GM21360 (cell line): ENCODE data around the gene SH2D4B.
A peak's percentile ranks its signal among the peaks of the same experiment; 100 is the strongest.

Source experiments
- ATAC-seq: cut with Tn5 transposase; IDR thresholded peaks from one replicate; pipeline ENCODE4 v1.9.1; 2021; ENCODE audit warnings: mild to moderate bottlenecking, moderate library complexity; ENCODE audit not compliant: unreplicated experiment

The SH2D4B gene

DNA sequence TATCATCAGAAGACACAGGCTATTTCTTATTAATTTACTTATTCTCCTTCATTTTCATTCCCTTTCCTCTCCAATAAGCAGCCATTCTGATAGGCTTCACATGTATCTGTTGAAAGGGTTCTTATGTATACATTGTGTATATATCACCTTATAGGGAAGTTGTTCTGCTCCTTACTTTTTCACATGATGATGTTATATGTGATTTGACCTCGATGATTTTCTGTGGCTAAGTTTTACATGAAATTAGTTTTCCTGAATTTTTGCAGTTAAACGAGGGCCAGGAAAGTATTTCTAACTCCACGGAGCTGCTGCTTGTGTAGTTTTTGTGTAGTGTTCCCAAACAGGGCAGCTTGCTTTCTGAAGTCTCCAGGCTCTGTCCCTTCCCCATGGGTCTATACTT is 84.5 kb downstream of the SH2D4B start:
- ATAC-seq: no peak

GRCh38 chr10:80630324-80630723 is 92.6 kb downstream of the SH2D4B start:
- ATAC-seq: no peak

- ATAC-seq: no peak
Measured at GRCh38 chr10:80632742-80633141, 95.0 kb downstream of the SH2D4B start.

DNA sequence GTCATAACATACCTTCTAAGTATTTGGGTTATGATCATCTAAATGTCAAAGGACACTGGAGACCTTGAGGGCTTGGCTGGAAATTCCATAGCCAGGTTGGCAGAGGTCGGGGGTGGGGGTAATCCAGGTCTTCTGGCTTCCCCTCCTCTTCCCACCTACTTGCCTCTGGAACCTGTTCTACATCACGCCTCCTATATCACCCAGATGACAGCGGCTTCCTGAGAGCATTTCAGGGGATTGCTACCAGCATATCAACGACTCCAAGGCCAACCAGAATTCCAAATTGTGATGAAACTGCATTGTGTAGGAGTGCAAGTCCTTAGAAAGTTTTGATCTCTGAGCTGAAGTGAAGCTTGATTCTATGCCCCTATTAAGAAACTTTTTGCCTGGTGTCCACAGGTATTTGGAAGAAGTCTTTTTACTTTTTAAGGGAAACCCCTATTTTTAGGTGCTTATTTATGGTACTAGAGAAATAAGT is 95.7 kb downstream of the SH2D4B start:
- no peak for ATAC-seq

- ATAC-seq: no peak
Measured at GRCh38 chr10:80633910-80634309, 96.2 kb downstream of the SH2D4B start.

DNA sequence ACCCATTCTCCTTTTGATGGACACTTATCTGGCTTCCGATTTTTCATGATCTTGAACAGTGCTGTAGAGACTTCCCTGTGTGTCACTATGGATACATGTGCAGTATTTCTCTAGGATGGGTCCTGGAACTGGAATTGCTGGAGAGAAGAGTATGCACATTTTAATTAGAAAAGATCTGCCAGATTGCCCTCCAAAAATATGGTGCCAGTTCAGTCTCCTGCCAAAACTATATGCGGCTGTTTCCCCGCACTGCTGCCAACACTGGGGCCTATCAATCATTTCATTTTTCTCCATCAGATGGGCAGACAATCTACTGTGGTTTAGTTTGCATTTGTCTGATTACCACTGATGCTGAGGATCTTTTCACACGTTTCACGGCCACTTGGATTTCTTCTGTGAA is 105.0 kb downstream of the SH2D4B start:
- no peak for ATAC-seq

GRCh38 chr10:80646366-80646765 is 108.7 kb downstream of the SH2D4B start:
- ATAC-seq: no peak

- ATAC-seq: no peak
Measured at GRCh38 chr10:80647173-80647833, 109.6 kb downstream of the SH2D4B start.

GRCh38 chr10:80648106-80648505 is 110.4 kb downstream of the SH2D4B start:
- no peak for ATAC-seq

GRCh38 chr10:80649183-80649582 is 111.5 kb downstream of the SH2D4B start:
- ATAC-seq: no peak

DNA sequence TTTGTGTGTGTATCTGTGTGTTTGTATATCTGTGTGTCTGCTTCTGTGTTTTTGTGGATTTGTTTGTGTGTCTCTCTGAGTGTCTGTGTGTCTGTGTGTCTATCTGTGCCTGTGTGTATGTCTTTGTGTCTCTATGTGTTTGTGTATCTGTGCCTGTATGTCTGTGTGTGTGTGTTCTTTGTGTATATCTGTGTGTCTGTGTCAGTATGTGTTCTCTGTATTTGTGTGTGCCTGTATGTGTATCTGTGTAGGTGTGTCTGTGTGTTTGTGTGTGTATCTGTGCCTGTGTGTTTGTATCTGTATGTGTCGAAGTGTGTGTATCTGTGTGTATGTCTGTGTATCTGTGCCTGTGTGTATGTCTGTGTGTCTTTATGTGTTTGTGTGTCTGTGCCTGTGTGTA is 118.2 kb downstream of the SH2D4B start:
- ATAC-seq: no peak

DNA sequence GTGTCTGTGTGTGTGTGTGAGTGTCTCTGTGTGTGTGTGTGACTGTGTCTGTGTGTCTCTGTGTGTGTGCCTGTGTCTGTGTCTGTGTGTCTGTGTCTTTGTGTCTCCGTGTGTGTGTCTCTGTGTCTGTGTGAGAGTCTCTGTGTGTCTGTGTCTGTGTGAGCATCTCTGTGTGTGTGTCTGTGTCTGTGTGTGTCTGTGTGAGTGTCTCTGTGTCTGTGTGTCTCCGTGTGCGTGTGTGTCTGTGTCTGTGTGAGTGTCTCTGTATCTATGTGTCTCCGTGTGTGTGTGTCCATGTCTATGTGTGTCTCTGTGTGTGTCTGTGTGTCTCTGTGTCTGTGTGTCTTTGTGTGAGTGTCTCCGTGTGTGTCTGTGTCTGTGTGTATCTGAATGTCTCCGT is 120.4 kb downstream of the SH2D4B start:
- no peak for ATAC-seq

DNA sequence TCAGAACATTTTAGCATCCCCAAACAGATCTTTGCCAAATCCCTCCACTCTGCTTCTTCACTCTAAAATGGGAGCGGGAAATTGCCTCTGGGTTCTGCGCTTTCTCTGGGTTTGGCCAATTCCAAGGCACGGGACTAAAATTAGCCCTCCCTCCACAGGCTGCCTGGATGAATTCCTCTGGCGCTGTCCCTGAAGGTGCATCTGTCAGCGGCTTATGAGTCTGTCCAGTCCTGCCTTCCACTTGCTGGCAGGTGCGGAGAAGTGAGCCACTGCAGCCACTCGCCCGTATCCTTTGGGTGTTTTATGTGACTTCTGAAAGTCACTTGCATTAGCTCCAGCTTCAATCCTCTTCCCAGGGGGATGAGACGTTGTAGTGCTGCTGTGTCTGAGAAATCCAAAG is 121.6 kb downstream of the SH2D4B start:
- ATAC-seq: no peak

GRCh38 chr10:80660266-80660665 is 122.6 kb downstream of the SH2D4B start:
- no peak for ATAC-seq

- ATAC-seq: no peak
Measured at GRCh38 chr10:80660736-80661135, 123.0 kb downstream of the SH2D4B start.

GRCh38 chr10:80661526-80661925 is 123.8 kb downstream of the SH2D4B start:
- no peak for ATAC-seq

DNA sequence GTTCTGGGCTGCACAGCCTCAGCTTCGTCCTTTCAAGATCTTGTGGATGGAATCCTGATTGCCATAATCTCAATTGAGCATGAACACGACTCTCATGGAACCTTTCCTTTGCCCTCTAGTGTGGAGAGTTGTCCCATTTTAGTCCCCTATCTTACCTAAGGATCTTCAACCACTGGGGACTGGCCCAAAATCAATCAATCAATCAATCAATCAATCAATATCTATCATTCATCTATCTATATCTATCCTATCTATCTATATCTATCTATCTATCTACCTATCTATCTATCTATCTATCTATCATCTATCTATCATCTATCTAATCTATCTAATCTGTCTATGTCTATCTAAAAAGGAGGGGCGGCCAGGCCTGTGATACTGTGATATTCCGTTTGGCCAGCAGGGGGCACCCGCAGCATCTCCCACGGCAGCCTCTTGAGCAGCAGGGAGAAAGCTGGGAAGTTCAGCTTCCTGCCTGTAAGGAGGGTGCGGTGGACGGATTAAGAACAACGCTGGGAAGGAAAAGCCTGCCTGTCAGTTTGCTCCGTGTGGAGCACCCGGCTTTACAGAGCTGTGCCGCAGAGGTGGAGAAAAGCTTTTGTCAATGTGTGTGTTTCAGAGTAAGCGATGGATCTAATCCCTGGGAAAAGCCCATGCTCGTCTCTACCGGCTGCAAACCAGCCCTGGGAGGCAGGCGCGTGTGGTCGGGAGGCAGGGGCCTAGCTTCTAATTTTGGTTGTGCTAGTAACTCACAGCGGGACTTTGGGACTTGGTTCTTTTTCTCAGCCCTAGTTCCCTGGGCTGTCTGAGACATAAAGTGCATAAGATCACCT is 124.9 kb downstream of the SH2D4B start:
- peak; percentile 68 for ATAC-seq

DNA sequence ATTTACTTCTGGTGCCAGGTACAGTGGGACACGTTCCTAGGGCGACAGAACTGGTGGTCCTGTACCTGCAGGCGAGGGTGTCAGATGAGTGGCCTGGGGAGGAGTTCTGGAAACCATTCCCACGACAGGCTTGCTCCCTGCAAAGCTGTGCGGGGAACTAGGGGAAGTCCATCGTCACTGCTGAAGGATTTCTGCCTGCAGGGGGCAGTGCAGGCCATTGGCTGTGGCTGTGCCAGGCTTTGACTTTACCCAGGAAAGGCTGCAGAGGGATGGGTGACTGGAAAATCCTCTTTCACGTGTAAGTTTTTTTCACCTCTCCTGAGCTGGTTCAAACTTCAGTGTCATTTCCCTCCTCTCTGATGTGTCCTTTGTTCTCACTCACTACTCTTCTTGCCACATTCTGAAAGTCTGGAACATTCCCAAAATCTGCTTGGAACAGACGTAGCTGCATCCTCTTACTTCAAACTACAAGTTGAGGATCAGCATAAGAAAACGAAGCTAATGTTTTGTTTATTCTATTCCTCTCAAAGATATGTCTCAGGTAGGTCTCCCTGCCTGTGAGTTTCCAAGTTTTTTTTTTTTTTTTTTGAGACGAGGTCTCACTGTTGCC is 126.5 kb downstream of the SH2D4B start:
- peak; percentile 74 for ATAC-seq

DNA sequence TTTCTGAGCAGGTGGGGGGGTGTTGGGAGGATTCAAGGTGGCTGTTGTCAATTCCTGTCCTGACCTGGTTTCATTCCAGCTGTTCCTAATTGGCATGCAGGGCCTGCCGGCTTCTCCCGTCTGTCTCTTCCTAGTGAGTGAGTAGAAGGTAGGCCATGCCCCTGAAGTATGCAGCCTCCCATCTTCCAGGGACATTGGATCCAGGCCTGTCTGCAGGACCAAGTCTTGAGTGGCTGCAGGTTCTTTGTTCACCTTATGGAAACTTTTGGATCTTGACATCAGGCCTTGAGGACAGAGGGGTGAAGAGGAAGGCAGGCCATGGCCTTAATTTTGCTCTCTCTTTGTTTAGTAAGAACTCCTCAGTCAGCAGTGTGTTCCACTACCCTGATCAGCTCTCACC is 131.8 kb downstream of the SH2D4B start:
- ATAC-seq: no peak

GRCh38 chr10:80670774-80671173 is 133.1 kb downstream of the SH2D4B start:
- ATAC-seq: no peak

DNA sequence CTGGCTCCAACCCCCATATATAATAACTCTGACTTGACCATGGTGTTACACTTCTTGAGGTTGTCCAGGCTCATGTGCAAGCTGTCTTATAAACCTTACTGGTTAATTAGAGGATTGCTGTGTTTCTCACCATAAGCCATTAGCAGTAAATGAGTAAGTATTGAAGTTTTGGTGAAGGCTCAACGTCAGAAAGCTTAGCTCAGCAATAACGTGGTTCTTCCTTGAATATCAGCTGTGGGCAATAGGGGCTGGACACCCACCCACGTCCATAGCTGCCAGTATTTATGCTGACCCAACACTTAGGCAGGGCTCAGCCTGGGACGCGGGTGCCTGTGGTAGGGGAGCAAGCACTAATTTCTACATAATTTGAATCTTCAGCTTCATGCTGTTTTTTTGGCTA is 134.1 kb downstream of the SH2D4B start:
- ATAC-seq: no peak

DNA sequence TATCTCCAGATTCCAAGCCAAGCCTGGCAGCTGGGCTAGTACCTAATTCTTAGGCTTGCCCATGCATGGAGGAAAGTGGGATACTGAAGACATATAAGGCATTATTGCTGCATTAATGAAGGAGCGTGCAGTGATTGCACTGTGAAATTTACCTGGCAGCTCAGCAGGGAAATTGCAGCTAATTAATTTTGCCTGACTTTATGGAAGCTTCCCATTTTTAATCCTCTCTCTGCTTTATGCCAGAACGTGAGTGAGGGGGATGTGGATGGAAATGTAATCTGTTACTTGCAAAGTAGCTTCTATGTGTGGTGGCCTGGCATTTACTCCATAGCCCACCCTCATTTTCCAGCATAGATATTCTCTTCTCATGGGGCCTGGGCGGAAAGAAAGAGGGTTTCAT is 134.9 kb downstream of the SH2D4B start:
- no peak for ATAC-seq
